ENCODE data around the gene ABCA1.

DNA sequence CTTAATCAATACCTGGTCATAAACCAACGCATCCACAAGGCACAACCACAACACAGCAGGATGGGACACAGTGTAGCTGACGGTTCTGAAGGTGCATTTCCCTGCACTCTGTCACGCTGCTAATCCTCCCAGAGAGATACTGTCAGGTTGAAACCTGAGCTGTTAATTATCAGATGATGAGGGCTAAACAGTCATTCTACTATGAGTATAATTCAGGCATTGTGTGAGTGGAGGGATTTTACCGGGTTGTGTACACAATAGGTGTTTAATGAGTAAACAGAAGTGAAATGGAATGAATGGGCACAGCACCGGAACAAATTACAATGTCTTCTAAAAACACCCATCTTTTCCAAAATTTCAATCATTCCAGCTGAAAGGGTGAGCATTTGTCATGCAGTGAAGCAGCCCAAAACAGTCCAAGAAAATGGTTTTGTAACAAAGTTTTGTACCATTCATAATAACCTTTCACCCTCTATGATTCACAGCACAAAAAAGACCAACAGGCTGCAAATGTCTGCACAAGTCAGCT is 71.5 kb downstream of the ABCA1 start:
- TF ChIP-seq, protein P1, sequence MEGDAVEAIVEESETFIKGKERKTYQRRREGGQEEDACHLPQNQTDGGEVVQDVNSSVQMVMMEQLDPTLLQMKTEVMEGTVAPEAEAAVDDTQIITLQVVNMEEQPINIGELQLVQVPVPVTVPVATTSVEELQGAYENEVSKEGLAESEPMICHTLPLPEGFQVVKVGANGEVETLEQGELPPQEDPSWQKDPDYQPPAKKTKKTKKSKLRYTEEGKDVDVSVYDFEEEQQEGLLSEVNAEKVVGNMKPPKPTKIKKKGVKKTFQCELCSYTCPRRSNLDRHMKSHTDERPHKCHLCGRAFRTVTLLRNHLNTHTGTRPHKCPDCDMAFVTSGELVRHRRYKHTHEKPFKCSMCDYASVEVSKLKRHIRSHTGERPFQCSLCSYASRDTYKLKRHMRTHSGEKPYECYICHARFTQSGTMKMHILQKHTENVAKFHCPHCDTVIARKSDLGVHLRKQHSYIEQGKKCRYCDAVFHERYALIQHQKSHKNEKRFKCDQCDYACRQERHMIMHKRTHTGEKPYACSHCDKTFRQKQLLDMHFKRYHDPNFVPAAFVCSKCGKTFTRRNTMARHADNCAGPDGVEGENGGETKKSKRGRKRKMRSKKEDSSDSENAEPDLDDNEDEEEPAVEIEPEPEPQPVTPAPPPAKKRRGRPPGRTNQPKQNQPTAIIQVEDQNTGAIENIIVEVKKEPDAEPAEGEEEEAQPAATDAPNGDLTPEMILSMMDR (conservative IDR thresholded peaks at IDR 0.05; ENCODE audit: low read depth, low read length): no peak
- TF ChIP-seq, protein P2, sequence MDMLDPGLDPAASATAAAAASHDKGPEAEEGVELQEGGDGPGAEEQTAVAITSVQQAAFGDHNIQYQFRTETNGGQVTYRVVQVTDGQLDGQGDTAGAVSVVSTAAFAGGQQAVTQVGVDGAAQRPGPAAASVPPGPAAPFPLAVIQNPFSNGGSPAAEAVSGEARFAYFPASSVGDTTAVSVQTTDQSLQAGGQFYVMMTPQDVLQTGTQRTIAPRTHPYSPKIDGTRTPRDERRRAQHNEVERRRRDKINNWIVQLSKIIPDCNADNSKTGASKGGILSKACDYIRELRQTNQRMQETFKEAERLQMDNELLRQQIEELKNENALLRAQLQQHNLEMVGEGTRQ (IDR thresholded peaks at IDR 0.05; ENCODE audit: low read depth, low read length): no peak
- TF ChIP-seq, protein P3, sequence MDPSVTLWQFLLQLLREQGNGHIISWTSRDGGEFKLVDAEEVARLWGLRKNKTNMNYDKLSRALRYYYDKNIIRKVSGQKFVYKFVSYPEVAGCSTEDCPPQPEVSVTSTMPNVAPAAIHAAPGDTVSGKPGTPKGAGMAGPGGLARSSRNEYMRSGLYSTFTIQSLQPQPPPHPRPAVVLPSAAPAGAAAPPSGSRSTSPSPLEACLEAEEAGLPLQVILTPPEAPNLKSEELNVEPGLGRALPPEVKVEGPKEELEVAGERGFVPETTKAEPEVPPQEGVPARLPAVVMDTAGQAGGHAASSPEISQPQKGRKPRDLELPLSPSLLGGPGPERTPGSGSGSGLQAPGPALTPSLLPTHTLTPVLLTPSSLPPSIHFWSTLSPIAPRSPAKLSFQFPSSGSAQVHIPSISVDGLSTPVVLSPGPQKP (IDR thresholded peaks at IDR 0.05; ENCODE audit: borderline replicate concordance, low read depth, low read length): no peak
- TF ChIP-seq POLR2A (IDR thresholded peaks at IDR 0.05; ENCODE audit: low read depth, low read length) (no peak), RCOR1 (IDR thresholded peaks at IDR 0.05; ENCODE audit: insufficient replicate concordance, low read length) (no peak), CEBPB (IDR thresholded peaks at IDR 0.05; ENCODE audit: low read depth, low read length) (no peak), BHLHE40 (IDR thresholded peaks at IDR 0.05; ENCODE audit: low read depth, low read length) (no peak), RAD21 (IDR thresholded peaks at IDR 0.05; ENCODE audit: low read length) (no peak), SMC3 (IDR thresholded peaks at IDR 0.05; ENCODE audit: low read depth, low read length) (no peak), MAZ (IDR thresholded peaks at IDR 0.05; ENCODE audit: borderline replicate concordance, low read depth, low read length) (no peak), FOS (IDR thresholded peaks at IDR 0.05; ENCODE audit: low read depth, low read length) (no peak), NFE2L2 (IDR thresholded peaks at IDR 0.05; ENCODE audit: low read depth, low read length) (no peak), MXI1 (IDR thresholded peaks at IDR 0.05; ENCODE audit: borderline replicate concordance, low read depth, low read length) (no peak)
